DOHH2 (cell line): ENCODE measurements around the gene FXN.
A peak's percentile ranks its signal among the peaks of the same experiment; 100 is the strongest.

Source experiments
- H3F3A ChIP-seq: fragments of 200-600 bp; sonication (generic), shearing (Covaris generic); 2 replicates; pipeline ENCODE4 v1.6.0; 2016; ENCODE audit warnings: antibody characterized with exemption, mild to moderate bottlenecking; ENCODE audit not compliant: control insufficient read depth, insufficient read depth
- H3K27ac ChIP-seq: fragments of 200-600 bp; sonication (generic); 2 replicates; pipeline ENCODE4 v1.5.1; 2014; ENCODE audit warnings: low read depth, mild to moderate bottlenecking, low read length, moderate library complexity
- H3K27me3 ChIP-seq: fragments of 200-600 bp; sonication (generic); 2 replicates; pipeline ENCODE4 v1.6.1; 2014; ENCODE audit warnings: mild to moderate bottlenecking, low read length, mixed read lengths; ENCODE audit not compliant: control insufficient read depth
- H3K36me3 ChIP-seq: fragments of 200-600 bp; sonication (generic); 2 replicates; pipeline ENCODE4 v1.6.1; 2014; ENCODE audit warnings: mild to moderate bottlenecking, low read length, moderate library complexity, mixed read lengths; ENCODE audit not compliant: control insufficient read depth
- H3K4me1 ChIP-seq: fragments of 200-600 bp; sonication (generic); 2 replicates; pipeline ENCODE4 v1.6.1; 2014; ENCODE audit warnings: mild to moderate bottlenecking, low read length, mixed read lengths; ENCODE audit not compliant: control insufficient read depth
- H3K4me2 ChIP-seq: fragments of 200-600 bp; sonication (generic); 2 replicates; pipeline ENCODE4 v1.6.0; 2014; ENCODE audit warnings: mild to moderate bottlenecking, low read length, moderate library complexity
- H3K4me3 ChIP-seq: fragments of 200-600 bp; sonication (generic); 2 replicates; pipeline ENCODE4 v1.5.1; 2014; ENCODE audit warnings: mild to moderate bottlenecking, low read length, mixed read lengths
- H3K79me2 ChIP-seq: fragments of 200-600 bp; sonication (generic); 2 replicates; pipeline ENCODE4 v1.6.1; 2014; ENCODE audit warnings: mild to moderate bottlenecking, low read length, mixed read lengths; ENCODE audit not compliant: control insufficient read depth
- H3K9me2 ChIP-seq: fragments of 200-600 bp; sonication (generic); replicated peaks from 2 replicates; pipeline ENCODE4 v1.6.1; 2014; ENCODE audit warnings: mild to moderate bottlenecking, low read length, mixed read lengths; ENCODE audit not compliant: control insufficient read depth
- H3K9me3 ChIP-seq: fragments of 200-600 bp; sonication (generic); 2 replicates; pipeline ENCODE4 v1.6.1; 2014; ENCODE audit warnings: antibody characterized with exemption, low read length, mixed read lengths; ENCODE audit not compliant: control insufficient read depth, insufficient read depth
- H4K20me1 ChIP-seq: fragments of 200-600 bp; sonication (generic); 2 replicates; pipeline ENCODE4 v1.6.0; 2014; ENCODE audit warnings: low read depth, mild to moderate bottlenecking, antibody characterized with exemption, low read length, moderate library complexity; ENCODE audit not compliant: control insufficient read depth, insufficient read depth
- EZH2phosphoT487 ChIP-seq: fragments of 200-600 bp; sonication (generic); IDR thresholded peaks from 2 replicates; pipeline ENCODE4 v1.6.1; 2017; ENCODE audit warnings: borderline replicate concordance, mild to moderate bottlenecking, antibody characterized with exemption, low read length, moderate library complexity, mixed read lengths
- TF ChIP-seq, protein P1 (sequence below): fragments of 200-600 bp; sonication (generic); IDR thresholded peaks from one replicate; pipeline ENCODE4 v1.5.1; 2014; ENCODE audit warnings: antibody characterized with exemption, mild to moderate bottlenecking, low read depth, low read length; ENCODE audit not compliant: poor library complexity, severe bottlenecking

Gene FXN

DNA sequence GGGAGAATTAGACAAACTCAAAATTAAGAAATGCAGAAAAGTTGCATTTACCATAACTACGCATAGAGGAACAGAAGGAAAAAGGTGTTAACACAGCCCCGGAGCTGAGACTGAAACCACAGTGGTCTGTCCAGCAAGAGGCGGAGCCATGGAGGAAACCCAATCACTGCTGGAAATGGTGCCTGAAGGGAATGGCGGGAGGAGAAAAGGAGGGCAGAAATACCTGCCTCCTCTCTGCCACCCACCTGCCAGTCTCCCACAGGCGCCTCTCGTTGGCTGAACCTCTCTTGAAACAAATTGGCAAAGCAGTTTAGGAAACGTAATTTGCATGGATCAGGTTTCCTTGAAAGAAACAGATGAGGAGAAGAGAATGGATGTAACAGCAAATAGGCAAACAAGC is 11.9 kb upstream of the FXN start:
- no peaks in the 10 kb centered on the region for H4K20me1 ChIP-seq
- no peaks in the 10 kb centered on the region for H3K9me2 ChIP-seq
- H3K9me3 ChIP-seq = no peaks in the 10 kb centered on the region
- no peaks in the 10 kb centered on the region for H3K36me3 ChIP-seq
- no peaks in the 10 kb centered on the region for H3F3A ChIP-seq
- no peak overlapping the region for H3K4me2 ChIP-seq
- TF ChIP-seq EZH2phosphoT487 = no peak
- TF ChIP-seq, protein P1, sequence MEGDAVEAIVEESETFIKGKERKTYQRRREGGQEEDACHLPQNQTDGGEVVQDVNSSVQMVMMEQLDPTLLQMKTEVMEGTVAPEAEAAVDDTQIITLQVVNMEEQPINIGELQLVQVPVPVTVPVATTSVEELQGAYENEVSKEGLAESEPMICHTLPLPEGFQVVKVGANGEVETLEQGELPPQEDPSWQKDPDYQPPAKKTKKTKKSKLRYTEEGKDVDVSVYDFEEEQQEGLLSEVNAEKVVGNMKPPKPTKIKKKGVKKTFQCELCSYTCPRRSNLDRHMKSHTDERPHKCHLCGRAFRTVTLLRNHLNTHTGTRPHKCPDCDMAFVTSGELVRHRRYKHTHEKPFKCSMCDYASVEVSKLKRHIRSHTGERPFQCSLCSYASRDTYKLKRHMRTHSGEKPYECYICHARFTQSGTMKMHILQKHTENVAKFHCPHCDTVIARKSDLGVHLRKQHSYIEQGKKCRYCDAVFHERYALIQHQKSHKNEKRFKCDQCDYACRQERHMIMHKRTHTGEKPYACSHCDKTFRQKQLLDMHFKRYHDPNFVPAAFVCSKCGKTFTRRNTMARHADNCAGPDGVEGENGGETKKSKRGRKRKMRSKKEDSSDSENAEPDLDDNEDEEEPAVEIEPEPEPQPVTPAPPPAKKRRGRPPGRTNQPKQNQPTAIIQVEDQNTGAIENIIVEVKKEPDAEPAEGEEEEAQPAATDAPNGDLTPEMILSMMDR = no peak
- peaks cover 3% of the 10 kb centered on the region; the same call in 1 of the 2 replicates for H3K27me3 ChIP-seq
- H3K79me2 ChIP-seq = no peaks in the 10 kb centered on the region
- H3K27ac ChIP-seq = no peak overlapping the region
- peaks cover 5% of the 10 kb centered on the region for H3K4me1 ChIP-seq
- H3K4me3 ChIP-seq = no peak overlapping the region

DNA sequence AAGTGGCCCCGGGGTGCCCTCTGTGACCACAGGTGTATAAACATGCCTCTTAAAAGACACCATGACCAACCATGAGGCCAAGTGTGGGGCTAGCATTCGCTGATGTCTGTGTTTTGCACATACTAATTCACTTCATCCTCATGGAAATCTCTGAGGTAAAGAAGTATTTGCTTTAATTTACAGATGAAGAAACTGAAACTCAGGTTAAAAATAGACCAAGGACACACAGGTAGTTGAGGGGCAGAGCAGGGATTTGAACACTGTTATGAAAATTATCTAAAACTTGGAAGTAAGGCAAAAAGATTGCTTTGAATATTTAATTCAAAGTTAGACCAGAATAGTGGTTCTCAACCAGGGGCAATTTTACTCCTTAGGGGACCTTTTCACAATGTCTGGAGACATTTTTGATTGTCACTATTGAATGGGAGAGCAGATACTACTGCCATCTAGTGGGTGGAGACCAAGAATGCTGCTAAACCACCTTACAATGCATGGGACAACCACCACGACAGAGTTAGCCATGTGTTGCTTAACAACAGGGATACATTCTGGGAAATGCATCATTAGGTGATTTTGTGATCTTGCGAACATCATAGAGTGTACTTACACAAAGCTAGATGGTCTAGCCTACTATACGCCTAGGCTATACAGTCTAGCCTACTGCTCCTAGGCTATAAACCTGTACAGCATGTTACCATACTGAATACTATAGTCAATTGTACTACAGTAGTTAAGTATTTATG is 8.0 kb upstream of the FXN start:
- Histone ChIP-seq H3K36me3 (no peaks in the 10 kb centered on the region), H4K20me1 (no peaks in the 10 kb centered on the region), H3K9me2 (no peaks in the 10 kb centered on the region), H3F3A (no peaks in the 10 kb centered on the region), H3K79me2 (no peaks in the 10 kb centered on the region), H3K27me3 (no peaks in the 10 kb centered on the region), H3K4me3 (no peak overlapping the region), H3K4me2 (peak overlapping the region; percentile 23; the same call in 1 of the 2 replicates), H3K4me1 (peaks cover 5% of the 10 kb centered on the region), H3K9me3 (no peaks in the 10 kb centered on the region), H3K27ac (no peak overlapping the region)
- TF ChIP-seq EZH2phosphoT487 = no peak
- TF ChIP-seq, protein P1 = peak; percentile 83

DNA sequence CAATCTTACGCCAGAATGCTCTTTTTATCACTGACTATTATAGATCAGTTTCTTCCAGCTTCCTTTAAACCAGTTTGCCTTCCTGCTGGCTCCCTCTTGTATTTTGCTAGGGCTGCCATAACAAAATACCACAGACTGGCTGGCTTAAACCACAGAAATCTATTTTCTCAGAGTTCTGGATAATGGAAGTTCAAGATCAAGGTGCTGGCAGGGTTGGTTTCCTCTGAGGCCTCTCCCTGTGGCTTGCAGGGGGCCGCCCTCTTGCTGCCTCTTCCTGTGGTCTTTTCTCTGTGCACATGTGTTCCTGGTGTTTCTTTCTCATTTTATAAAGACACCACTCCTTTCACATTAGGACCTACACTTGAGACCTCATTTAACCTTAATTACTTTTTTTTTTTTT is 6.8 kb upstream of the FXN start:
- Histone ChIP-seq H3K79me2 (no peaks in the 10 kb centered on the region), H3K4me2 (no peak overlapping the region), H3K27ac (no peak overlapping the region), H4K20me1 (no peaks in the 10 kb centered on the region), H3K4me1 (peaks cover 5% of the 10 kb centered on the region), H3K9me3 (no peaks in the 10 kb centered on the region), H3K9me2 (no peaks in the 10 kb centered on the region), H3K27me3 (no peaks in the 10 kb centered on the region), H3K4me3 (no peak overlapping the region), H3F3A (no peaks in the 10 kb centered on the region), H3K36me3 (no peaks in the 10 kb centered on the region)
- no peak for TF ChIP-seq EZH2phosphoT487
- TF ChIP-seq, protein P1 = no peak
